ENCODE data around the gene WDFY1. TPM values are rescaled to one million over a fixed set of nuclear protein-coding genes. Genes with fewer than 3 reads are reported as not detected.
"Not testable (repeated sequence)": the region's sequence is repeated elsewhere in the genome, so short reads cannot be mapped to it uniquely, and the experiment has no call there.

The WDFY1 gene
- total and polyA plus RNA-seq, 11 donors = 5.6 to 30.5 (median 14.2) TPM

DNA sequence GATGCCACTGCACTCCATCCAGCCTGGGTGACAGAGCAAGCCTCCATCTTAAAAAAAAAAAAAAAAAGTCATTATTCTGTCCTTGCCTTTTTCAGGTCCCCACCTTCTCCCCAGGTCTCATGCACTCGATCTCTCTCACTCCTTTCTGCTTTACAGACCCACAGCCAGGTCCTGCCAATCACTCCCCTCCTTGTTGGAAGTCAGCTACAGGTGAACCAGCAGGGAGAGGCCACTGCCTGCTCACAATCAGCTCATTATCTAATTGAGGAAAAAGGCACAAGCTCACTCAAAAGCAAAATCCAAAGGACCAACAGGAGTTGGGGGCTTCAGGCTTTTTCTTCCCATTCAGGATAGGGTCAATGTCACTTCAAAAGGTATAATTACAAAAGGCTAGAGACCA is 2.0 kb downstream of the WDFY1 start:
- H3K9me3 ChIP-seq = no peaks in the 10 kb centered on the region
- H3K4me3 ChIP-seq = peak overlapping the region in 10 of 12 donors; percentile 30 to 100 (median 96)
- ATAC-seq (no peak), DNase-seq (no peak)
- intact Hi-C loops (cut with DNase I) = no loop called here
- TF ChIP-seq, protein P1, sequence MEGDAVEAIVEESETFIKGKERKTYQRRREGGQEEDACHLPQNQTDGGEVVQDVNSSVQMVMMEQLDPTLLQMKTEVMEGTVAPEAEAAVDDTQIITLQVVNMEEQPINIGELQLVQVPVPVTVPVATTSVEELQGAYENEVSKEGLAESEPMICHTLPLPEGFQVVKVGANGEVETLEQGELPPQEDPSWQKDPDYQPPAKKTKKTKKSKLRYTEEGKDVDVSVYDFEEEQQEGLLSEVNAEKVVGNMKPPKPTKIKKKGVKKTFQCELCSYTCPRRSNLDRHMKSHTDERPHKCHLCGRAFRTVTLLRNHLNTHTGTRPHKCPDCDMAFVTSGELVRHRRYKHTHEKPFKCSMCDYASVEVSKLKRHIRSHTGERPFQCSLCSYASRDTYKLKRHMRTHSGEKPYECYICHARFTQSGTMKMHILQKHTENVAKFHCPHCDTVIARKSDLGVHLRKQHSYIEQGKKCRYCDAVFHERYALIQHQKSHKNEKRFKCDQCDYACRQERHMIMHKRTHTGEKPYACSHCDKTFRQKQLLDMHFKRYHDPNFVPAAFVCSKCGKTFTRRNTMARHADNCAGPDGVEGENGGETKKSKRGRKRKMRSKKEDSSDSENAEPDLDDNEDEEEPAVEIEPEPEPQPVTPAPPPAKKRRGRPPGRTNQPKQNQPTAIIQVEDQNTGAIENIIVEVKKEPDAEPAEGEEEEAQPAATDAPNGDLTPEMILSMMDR (IDR thresholded peaks at IDR 0.05) = no peak
- TF ChIP-seq POLR2A (IDR thresholded peaks at IDR 0.05) = no peak
- H3K27ac ChIP-seq = peak overlapping the region; percentile 5 to 98 (median 94)
- H3K36me3 ChIP-seq = no peaks in the 10 kb centered on the region
- peaks cover 0 to 76% (median 36%) of the 10 kb centered on the region in 12 donors for H3K4me1 ChIP-seq
- no peaks in the 10 kb centered on the region for H3K27me3 ChIP-seq
- WGBS, 4 donors = 53 to 76% (median 59%) methylated on average over 1 of the region's 1 CpG

DNA sequence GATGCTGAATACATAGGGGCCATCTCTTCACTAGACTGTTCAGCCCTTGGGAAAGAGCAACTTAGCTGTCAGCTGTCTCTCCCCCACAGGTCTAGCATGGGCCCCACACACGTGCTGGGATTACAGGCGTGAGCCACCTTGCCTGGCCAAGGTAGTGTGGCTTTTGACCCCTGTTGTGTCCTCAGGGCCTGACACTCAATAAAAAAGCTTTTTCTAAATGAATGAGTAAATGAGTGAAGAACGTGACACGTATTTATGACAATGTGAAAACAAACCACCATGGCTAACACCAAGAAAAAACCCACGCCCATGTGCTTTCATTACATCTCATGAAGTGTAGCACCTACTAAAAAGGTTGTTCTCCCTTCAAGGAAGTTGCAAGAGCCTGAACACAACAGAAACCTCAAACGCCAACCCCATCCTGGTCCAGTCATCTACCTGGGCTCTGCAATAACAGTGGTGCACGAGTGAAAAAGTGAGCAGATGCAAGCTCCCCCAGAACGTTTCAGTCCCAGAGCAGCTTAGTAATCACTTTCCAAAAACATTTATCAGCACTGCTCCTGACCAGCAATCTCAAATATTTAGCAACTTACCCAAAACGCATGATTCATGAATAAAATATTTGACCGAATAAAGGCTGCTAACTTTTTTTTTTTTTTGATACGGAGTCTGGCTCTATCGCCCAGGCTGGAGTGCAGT is 3.4 kb downstream of the WDFY1 start:
- ATAC-seq (no peak), DNase-seq (no peak)
- Histone ChIP-seq H3K9me3 (no peaks in the 10 kb centered on the region), H3K27me3 (no peaks in the 10 kb centered on the region), H3K4me1 (peaks cover 0 to 80% (median 50%) of the 10 kb centered on the region in 12 donors), H3K27ac (peak overlapping the region in 2 of 12 donors; percentile 1 to 9), H3K36me3 (no peaks in the 10 kb centered on the region), H3K4me3 (peak overlapping the region in 1 of 12 donors; percentile 3)
- intact Hi-C loops (cut with DNase I) = no loop called here
- TF ChIP-seq, protein P1 (IDR thresholded peaks at IDR 0.05) = no peak
- TF ChIP-seq POLR2A (IDR thresholded peaks at IDR 0.05) = no peak
- 61 to 74% (median 66%) methylated on average over 12 of the region's 12 CpGs for WGBS, 4 donors

DNA sequence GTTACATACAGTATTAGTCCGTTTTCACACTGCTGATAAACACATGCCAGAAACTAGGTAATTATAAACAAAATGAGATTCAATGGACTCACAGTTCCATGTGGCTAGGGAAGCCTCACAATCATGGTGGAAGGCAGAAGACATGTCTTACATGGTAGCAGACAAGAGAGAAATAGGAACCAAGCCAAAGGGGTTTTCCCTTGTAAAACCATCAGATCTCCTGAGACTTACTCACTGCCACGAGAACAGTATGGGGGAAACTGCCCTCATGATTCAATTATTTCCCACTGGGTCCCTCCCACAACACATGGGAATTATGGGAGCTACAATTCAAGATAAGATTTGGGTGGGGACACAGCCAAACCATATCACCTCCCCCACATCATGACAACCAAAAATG is 5.7 kb downstream of the WDFY1 start:
- H3K9me3 ChIP-seq; H3K36me3 ChIP-seq; intact Hi-C loops (cut with DNase I); H3K27me3 ChIP-seq; DNase-seq; H3K4me3 ChIP-seq; ATAC-seq: not testable (repeated sequence)
- H3K27ac ChIP-seq = peak overlapping the region in 1 of 12 donors; percentile 58
- WGBS, 4 donors = 46 to 58% (median 56%) methylated on average over 2 of the region's 2 CpGs
- H3K4me1 ChIP-seq = peaks cover under 1 to 93% (median 64%) of the 10 kb centered on the region in 12 donors

DNA sequence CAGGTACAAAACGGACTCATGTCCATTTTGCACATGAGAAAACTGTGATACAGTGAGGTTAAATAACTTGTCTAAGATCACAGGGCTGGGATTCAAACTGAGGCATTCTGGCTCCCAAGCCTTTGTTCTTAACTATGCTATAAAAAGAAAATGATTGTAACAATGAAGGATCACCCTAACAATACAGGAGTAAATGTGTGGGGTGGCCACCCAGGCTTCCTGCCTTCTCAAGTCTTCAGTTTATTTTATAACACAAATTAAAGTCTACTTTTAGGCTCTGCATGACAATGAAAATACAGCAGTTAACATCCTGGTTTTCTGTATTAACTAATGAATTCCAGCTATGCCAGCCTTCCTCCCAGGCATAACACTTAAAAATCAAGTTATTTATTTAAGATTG is 7.6 kb downstream of the WDFY1 start:
- 0 to 34% (median 1%) methylated on average over 1 of the region's 1 CpG for whole genome bisulfite sequencing, 4 donors
- intact Hi-C loops (cut with DNase I) = no loop called here
- ATAC-seq (peak in 1 of 4 donors; percentile 53), DNase-seq (no peak)
- H3K27ac ChIP-seq = peak overlapping the region in 4 of 12 donors; percentile 5 to 44 (median 30)
- H3K36me3 ChIP-seq = no peaks in the 10 kb centered on the region
- peaks cover 2 to 96% (median 65%) of the 10 kb centered on the region in 12 donors for H3K4me1 ChIP-seq
- H3K4me3 ChIP-seq = no peak overlapping the region
- no peak for TF ChIP-seq POLR2A (IDR thresholded peaks at IDR 0.05)
- TF ChIP-seq, protein P1 (IDR thresholded peaks at IDR 0.05) = no peak
- H3K9me3 ChIP-seq = no peaks in the 10 kb centered on the region
- H3K27me3 ChIP-seq = no peaks in the 10 kb centered on the region

Data from heart left ventricle (tissue), 16 donors.